ENCODE data around the gene TMA7. TPM values are rescaled to one million over a fixed set of nuclear protein-coding genes. Genes with fewer than 3 reads are reported as not detected.

TMA7 gene
- total and polyA plus RNA-seq, 2 of the 13 experiments (the other 11 are each of a cell fraction or from before 2014, with no cell fraction given) = 100 to 486 TPM

GRCh38 chr3:48439820-48440589 is at the start of gene TMA7, which contains the start of gene CCDC51 (continued):
- TF ChIP-seq ATF3 (CRISPR knock-in tag; IDR thresholded peaks at IDR 0.05) (peak; percentile 11; the same call in 1 of the 2 replicates), ZSCAN9 (CRISPR knock-in tag; IDR thresholded peaks at IDR 0.05; ENCODE audit: borderline replicate concordance) (no peak; the same call in 1 of the 2 replicates), ZNF672 (CRISPR knock-in tag; IDR thresholded peaks at IDR 0.05) (no peak), CEBPZ (IDR thresholded peaks at IDR 0.05; ENCODE audit: low read length) (no peak), FOXA1 (IDR thresholded peaks at IDR 0.05) (no peak), FOXA1 (CRISPR knock-in tag; IDR thresholded peaks at IDR 0.05) (no peak), ZNF546 (CRISPR knock-in tag; conservative IDR thresholded peaks at IDR 0.05) (no peak; the same call in 1 of the 2 replicates), HNRNPH1 (optimal IDR thresholded peaks at IDR 0.05; ENCODE audit: low read depth, low read length) (no peak), ZNF414 (CRISPR knock-in tag; IDR thresholded peaks at IDR 0.05) (peak; percentile 3; the same call in 1 of the 2 replicates), HOXA3 (CRISPR knock-in tag; IDR thresholded peaks at IDR 0.05) (peak; percentile 71), ZNF609 (CRISPR knock-in tag; IDR thresholded peaks at IDR 0.05; ENCODE audit: borderline replicate concordance) (peak; percentile 45; the same call in 1 of the 2 replicates), TARDBP (CRISPR knock-in tag; IDR thresholded peaks at IDR 0.05) (no peak), ATAD3A (CRISPR knock-in tag; IDR thresholded peaks at IDR 0.05) (no peak), JDP2 (CRISPR knock-in tag; IDR thresholded peaks at IDR 0.05; ENCODE audit: borderline replicate concordance) (no peak), ZNF761 (CRISPR knock-in tag; conservative IDR thresholded peaks at IDR 0.05) (0 out of 2 replicates have a peak, but pooled peaks have one; percentile 42), CCAR2 (optimal IDR thresholded peaks at IDR 0.05; ENCODE audit: low read depth, low read length) (no peak), SUZ12 (IDR thresholded peaks at IDR 0.05; ENCODE audit: low read depth, low read length) (no peak), SRSF9 (IDR thresholded peaks at IDR 0.05; ENCODE audit: borderline replicate concordance, insufficient read depth, low read depth, low read length, poor library complexity, severe bottlenecking) (no peak), SP1 (IDR thresholded peaks at IDR 0.05) (no peak), SP1 (CRISPR knock-in tag; IDR thresholded peaks at IDR 0.05) (peak; percentile 69), TFAP4 (IDR thresholded peaks at IDR 0.05; ENCODE audit: borderline replicate concordance, low read depth) (peak; percentile 29; the same call in 1 of the 2 replicates)
